ENCODE data around the gene N4BP2L1.
"Not testable (repeated sequence)": the region's sequence is repeated elsewhere in the genome, so short reads cannot be mapped to it uniquely, and the experiment has no call there.

The N4BP2L1 gene

GRCh38 chr13:32390048-32390447, 37.9 kb downstream of the N4BP2L1 start:
- no peak for DNase-seq

GRCh38 chr13:32385410-32385809, 42.5 kb downstream of the N4BP2L1 start:
- DNase-seq = no peak

GRCh38 chr13:32384702-32385101, 43.2 kb downstream of the N4BP2L1 start:
- no peak for DNase-seq

GRCh38 chr13:32383836-32384618, 43.9 kb downstream of the N4BP2L1 start:
- no peak for DNase-seq

GRCh38 chr13:32381539-32381938, 46.4 kb downstream of the N4BP2L1 start:
- DNase-seq = no peak

GRCh38 chr13:32378012-32378411, 49.9 kb downstream of the N4BP2L1 start:
- no peak for DNase-seq

- no peak for DNase-seq
These were observed 51.1 kb downstream of the N4BP2L1 start for GRCh38 chr13:32376642-32377415.

- no peak for DNase-seq
These were observed 57.1 kb downstream of the N4BP2L1 start for GRCh38 chr13:32370805-32371204.

GRCh38 chr13:32362574-32362973, 65.4 kb downstream of the N4BP2L1 start:
- DNase-seq = no peak

GRCh38 chr13:32355935-32356334, 72.0 kb downstream of the N4BP2L1 start:
- not testable (repeated sequence) for DNase-seq

- no peak for DNase-seq
These were observed 73.9 kb downstream of the N4BP2L1 start for GRCh38 chr13:32354040-32354439.

GRCh38 chr13:32350839-32351441, 77.0 kb downstream of the N4BP2L1 start:
- not testable (repeated sequence) for DNase-seq

Measured in activated naive CD4-positive, alpha-beta T cell treated with anti-CD3 and anti-CD28 coated beads, Interleukin-2, amount 50 U/mL, for 16 hours (primary cell).